HG02798 (cell line): ENCODE data around the gene IDH3A.
"Not testable (repeated sequence)": the region's sequence is repeated elsewhere in the genome, so short reads cannot be mapped to it uniquely, and the experiment has no call there.

Source experiments
- ATAC-seq: cut with Tn5 transposase; IDR thresholded peaks from one replicate; pipeline ENCODE4 v1.9.1; 2021; ENCODE audit warnings: mild to moderate bottlenecking; ENCODE audit not compliant: unreplicated experiment, poor library complexity

IDH3A gene

DNA sequence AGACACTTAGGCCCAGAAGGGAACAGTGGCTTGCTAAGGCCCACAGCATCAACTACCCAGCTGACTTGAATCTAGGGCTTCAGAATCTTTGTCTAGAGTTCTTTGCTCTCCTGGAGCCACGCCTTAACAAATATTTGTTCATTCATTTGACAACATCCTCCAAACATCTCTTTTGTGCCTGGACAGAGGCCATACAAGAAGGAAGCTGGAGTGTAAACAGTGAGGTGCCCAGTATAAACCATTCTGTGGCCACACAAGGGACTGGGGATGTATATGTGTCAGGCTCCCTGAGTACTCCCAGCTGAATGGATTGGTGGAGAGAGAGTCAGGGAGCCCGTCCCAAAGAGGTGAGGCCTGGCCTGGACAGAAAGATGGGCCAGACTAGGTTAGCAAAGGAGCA is 21.3 kb upstream of the IDH3A start:
- no peak for ATAC-seq

- ATAC-seq: no peak
Observed at GRCh38 chr15:78129077-78129750, 19.9 kb upstream of the IDH3A start.

- ATAC-seq: no peak
Observed at GRCh38 chr15:78129751-78130287, 19.3 kb upstream of the IDH3A start.

DNA sequence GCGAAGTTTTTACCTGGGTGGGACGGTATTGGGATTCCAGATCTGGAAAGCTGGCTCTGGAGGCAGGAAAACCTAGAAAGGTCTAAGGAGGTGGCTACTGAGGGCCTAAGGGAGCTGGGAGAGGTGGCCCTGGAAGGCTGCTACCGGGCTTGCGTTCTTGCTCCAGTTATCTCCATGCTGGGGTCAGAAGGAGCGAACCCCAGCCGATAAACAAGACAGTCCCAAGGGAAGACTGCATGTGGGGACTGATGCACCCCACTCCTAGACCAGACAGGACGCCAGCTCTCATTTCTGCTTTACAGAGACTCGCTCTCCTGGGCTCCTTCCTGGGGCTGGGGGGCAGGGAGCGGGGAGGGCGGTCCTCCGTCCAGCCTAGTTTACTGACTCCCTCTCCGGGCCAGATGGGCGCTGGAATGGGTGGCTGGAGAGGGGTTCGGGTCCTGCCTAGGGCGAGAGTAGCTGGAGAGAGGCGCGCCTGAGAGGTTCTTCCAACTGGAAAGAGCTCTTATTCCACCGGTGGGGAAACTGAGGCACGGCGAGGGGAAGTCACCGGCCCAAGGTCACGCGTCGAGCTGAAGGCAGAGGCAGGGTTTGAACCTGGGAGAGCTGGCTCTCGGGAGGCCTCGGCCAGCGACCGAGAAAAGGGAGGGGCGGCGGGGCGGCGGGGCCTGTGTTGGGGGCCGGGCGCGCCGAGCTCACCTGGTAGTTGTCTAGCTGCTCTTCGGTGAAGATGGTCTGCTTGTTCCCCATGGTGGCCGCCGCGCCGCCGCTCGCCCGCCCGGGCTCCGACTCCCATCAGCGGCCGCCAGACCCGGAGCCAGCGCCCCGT is 18.5 kb upstream of the IDH3A start:
- peak; percentile 30 for ATAC-seq

- ATAC-seq: peak; percentile 85
Observed at GRCh38 chr15:78131295-78132061, 17.7 kb upstream of the IDH3A start, which contains the start of gene CIB2. CIB2 (minus strand) TSS chr15:78131445; CDS start chr15:78131215, 230 bp downstream.

DNA sequence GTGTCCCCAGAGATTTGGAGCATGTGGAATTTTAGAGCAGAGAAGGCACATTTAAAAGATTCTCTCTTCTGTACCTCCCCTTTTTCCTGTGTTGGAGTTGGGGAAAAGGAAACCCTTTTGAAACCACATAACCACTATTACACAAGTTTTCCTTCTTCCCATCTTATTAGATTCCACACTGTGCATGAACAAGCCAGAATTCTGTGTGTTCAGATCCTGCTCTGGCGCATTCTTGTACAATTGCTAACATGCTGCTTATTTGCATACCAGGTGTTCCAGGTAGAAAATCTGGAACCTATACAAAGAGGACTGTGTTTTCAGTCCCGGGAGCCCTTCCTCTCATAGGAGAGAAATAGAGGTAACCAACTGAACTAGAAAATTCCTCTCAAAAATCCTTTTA is 15.4 kb upstream of the IDH3A start:
- no peak for ATAC-seq

- ATAC-seq: no peak
Observed at GRCh38 chr15:78139578-78139977, 9.6 kb upstream of the IDH3A start.

- ATAC-seq: no peak
Observed at GRCh38 chr15:78140292-78140691, 8.9 kb upstream of the IDH3A start.

DNA sequence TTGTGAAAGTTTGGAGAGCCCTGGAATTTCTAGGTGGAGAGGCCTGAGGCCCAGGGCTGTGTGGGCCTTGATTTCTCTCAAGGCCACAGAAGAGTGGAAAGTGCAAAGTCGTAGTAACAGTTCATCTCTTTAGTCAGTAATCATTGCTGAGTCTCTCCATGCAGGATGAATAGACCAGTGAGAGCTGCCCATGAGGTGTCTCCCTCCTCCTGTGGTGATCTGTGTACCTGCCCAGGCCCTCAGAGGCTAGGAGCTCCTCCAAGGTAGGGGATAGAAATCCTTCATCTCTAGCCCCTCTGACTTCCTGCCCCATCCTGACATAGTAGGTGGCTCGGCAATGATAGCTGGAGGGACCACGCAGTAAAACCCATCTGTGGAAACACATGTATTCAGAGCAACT is 6.8 kb upstream of the IDH3A start:
- ATAC-seq: no peak

GRCh38 chr15:78146425-78147154 is 2.6 kb upstream of the IDH3A start:
- ATAC-seq: no peak

GRCh38 chr15:78147566-78147965 is 1.6 kb upstream of the IDH3A start:
- no peak for ATAC-seq

DNA sequence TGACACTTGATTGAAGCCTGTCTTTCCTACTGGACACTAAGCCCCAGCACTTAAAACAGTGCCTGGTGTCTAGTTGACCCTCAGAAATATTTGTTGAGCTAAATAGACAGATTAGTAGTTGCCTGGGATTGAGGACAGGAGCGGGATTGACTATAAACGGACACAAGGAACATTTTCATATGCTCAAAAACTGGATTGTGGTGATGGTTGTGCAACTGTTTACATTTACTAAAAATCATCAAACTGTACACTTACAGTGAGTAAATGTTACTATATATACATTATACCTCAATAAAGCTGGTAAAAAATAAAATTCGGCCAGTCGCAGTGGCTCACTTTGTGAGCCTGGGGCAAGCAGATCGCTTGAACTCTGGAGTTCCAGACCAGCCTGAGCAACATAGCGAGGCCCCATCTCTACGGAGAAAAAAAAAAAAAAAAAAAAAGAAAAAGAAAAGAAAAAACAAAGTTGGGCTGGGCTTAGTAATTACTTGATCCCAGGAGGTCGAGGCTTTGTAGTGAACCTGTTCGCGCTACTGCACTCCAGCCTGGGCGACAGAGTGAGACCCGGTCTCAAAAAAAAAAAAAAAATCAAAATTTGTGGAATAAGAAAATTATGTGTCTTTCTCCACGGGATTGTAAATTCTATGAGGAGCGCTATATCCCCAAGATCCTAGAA is 632 bp upstream of the IDH3A start:
- no peak for ATAC-seq

- ATAC-seq: no peak
Observed at GRCh38 chr15:78149805-78150751, 916 bp downstream of the IDH3A start.

- ATAC-seq: not testable (repeated sequence)
Observed at GRCh38 chr15:78151075-78151474, 1.9 kb downstream of the IDH3A start.

DNA sequence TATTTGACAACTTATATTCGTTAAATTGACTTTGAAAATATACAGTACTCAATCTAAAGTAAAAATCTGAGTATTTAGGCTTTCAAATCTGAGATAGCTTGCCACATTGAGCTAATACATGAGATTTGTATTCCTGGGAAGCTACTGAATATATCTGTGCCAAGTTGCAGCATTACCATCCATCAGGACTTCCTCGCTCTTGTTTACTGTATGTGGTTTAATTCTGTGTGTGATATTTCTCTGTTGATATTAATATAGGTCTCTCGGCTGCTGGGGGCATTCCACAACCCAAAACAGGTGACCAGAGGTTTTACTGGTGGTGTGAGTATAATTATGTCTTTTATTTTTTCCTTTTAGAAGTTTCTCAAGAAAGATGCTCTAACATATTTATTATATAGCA is 5.8 kb downstream of the IDH3A start:
- ATAC-seq: no peak

DNA sequence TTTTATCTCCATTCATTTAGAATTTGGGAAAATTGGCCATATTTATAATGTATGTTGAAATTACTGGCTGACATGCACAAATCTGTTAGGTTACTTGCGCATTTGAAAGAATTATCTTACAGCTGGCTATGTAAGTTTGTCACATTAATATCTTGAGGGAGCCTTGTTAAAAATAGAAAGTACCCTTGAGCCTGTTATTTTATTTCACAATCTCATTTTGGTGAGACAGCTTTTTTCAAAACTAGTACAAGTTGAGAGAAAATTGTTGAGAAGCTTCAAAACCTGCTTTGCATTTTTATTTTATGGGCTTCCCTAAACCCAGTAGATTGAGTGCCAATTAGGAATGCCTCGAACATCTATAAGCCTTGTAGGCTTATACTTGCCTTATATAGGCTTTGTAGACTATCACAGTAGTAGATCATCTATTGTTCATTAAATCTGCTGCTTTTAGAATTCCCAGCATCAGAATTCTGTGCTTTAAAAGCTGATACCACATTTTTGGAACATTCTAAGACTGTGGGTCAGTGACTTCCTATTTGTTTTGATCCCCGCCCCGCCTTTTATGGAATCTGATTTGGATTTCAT is 6.3 kb downstream of the IDH3A start:
- no peak for ATAC-seq

DNA sequence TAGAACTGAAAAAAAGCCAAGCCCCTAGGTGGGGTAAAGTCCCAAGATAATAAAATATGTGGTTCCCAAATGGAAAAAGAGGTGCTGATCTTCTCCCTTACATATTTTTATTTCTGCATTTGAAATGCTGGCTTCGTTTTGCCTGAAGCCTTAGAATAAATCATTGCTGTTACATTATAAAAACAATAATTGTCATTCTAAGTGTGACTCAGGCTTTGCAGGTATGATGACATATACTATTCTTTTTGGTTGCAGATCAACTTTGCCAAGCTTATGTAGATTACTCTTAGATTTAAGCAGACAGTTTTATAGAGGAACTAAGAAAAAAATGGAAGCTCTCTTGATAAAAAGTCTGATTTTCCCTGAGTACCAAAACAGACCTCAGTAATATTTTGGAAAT is 7.5 kb downstream of the IDH3A start:
- ATAC-seq: no peak

- ATAC-seq: no peak
Observed at GRCh38 chr15:78157203-78157602, 8.0 kb downstream of the IDH3A start.
